HEK293 (cell line): Measurements from ENCODE around the gene AGPAT1.

Experiments used
- CTCF ChIA-PET: fragments of 350-600 bp; formaldehyde crosslinking; extraction: SDS; loops from one replicate; lab custom pipeline; 2021; ENCODE audit warnings: antibody characterized with exemption; lab: Yijun Ruan, JAX
- POLR2A ChIA-PET: fragments of 300-600 bp; formaldehyde crosslinking; extraction: SDS; loops from one replicate; lab custom pipeline; 2020; ENCODE audit warnings: antibody characterized with exemption, inconsistent platforms; lab: Yijun Ruan, JAX
- H3K27ac ChIP-seq: fragments of 200-500 bp; sonication (Bioruptor generic); 2 replicates; pipeline ENCODE4 v1.5.1; 2014; ENCODE audit warnings: low read depth, low read length, control low read depth, inconsistent platforms; ENCODE audit errors: extremely low read depth
- H3K36me3 ChIP-seq, 2 experiments: fragments of 200-500 bp in 1 of 2; sonication (Bioruptor generic) in 1 of 2; 1 replicate in 1 of 2; 2 replicates in 1 of 2; pipeline ENCODE4 v1.5.1; 2014 to 2017; ENCODE audit warnings: inconsistent platforms in 2 of 2, low read length in 2 of 2; ENCODE audit not compliant: control insufficient read depth in 2 of 2, insufficient read depth in 1 of 2
- H3K4me1 ChIP-seq: fragments of 200-500 bp; sonication (Bioruptor generic); 2 replicates; pipeline ENCODE4 v1.5.1; 2014; ENCODE audit warnings: mild to moderate bottlenecking, low read length, inconsistent platforms; ENCODE audit not compliant: control insufficient read depth, insufficient read depth
- H3K4me3 ChIP-seq: 2 replicates; pipeline ENCODE4 v1.5.1; 2011; ENCODE audit warnings: low read depth, mild to moderate bottlenecking, control low read depth, low read length, moderate library complexity
- H3K9me3 ChIP-seq: fragments of 200-500 bp; sonication (Bioruptor generic); 2 replicates; pipeline ENCODE4 v1.5.1; 2014; ENCODE audit warnings: low read depth, low read length, inconsistent platforms; ENCODE audit not compliant: control insufficient read depth, insufficient read depth
- GLIS1 ChIP-seq: fragments of 450-650 bp; formaldehyde crosslinking; IDR thresholded peaks from 2 replicates; pipeline ENCODE4 v1.5.1; 2016; ENCODE audit warnings: missing biosample characterization, missing genetic modification characterization
- GLIS2 ChIP-seq: fragments of 450-650 bp; formaldehyde crosslinking; IDR thresholded peaks from 2 replicates; pipeline ENCODE4 v1.5.1; 2016; ENCODE audit warnings: missing biosample characterization, missing genetic modification characterization
- IKZF3 ChIP-seq: fragments of 450-650 bp; IDR thresholded peaks from 2 replicates; pipeline ENCODE4 v1.5.0; 2018; ENCODE audit warnings: missing biosample characterization, mild to moderate bottlenecking, missing genetic modification characterization, moderate library complexity
- SCRT1 ChIP-seq: fragments of 450-650 bp; formaldehyde crosslinking; IDR thresholded peaks from 2 replicates; pipeline ENCODE4 v1.5.1; 2016; ENCODE audit warnings: missing biosample characterization, missing genetic modification characterization, borderline replicate concordance
- WT1 ChIP-seq: fragments of 450-650 bp; formaldehyde crosslinking; IDR thresholded peaks from 2 replicates; pipeline ENCODE4 v1.5.1; 2016; ENCODE audit warnings: missing biosample characterization, missing genetic modification characterization
- ZFHX2 ChIP-seq: fragments of 450-650 bp; formaldehyde crosslinking; conservative IDR thresholded peaks from 2 replicates; pipeline ENCODE4 v1.5.1; 2016; ENCODE audit warnings: missing biosample characterization, missing genetic modification characterization
- ZNF175 ChIP-seq: fragments of 450-650 bp; formaldehyde crosslinking; IDR thresholded peaks from 2 replicates; pipeline ENCODE4 v1.5.1; 2016; ENCODE audit warnings: missing biosample characterization, missing genetic modification characterization
- ZNF19 ChIP-seq: fragments of 450-650 bp; formaldehyde crosslinking; IDR thresholded peaks from 2 replicates; pipeline ENCODE4; 2016; ENCODE audit warnings: missing biosample characterization, missing genetic modification characterization, low read depth
- ZNF514 ChIP-seq: fragments of 450-650 bp; formaldehyde crosslinking; IDR thresholded peaks from 2 replicates; pipeline ENCODE4 v1.5.1; 2016; ENCODE audit warnings: missing biosample characterization, missing genetic modification characterization
- ZNF549 ChIP-seq: fragments of 450-650 bp; IDR thresholded peaks from 2 replicates; pipeline ENCODE4 v1.5.1; 2018; ENCODE audit warnings: missing biosample characterization, missing genetic modification characterization, mild to moderate bottlenecking, inconsistent platforms, moderate library complexity
- ZNF600 ChIP-seq: fragments of 450-650 bp; formaldehyde crosslinking; IDR thresholded peaks from 2 replicates; pipeline ENCODE4 v1.5.1; 2016; ENCODE audit warnings: missing biosample characterization, missing genetic modification characterization
- ZNF621 ChIP-seq: fragments of 450-650 bp; formaldehyde crosslinking; IDR thresholded peaks from 2 replicates; pipeline ENCODE4 v1.5.1; 2017; ENCODE audit warnings: missing biosample characterization, missing genetic modification characterization
- TF ChIP-seq, protein P1 (sequence below): fragments of 450-650 bp; formaldehyde crosslinking; IDR thresholded peaks from 2 replicates; pipeline ENCODE4 v1.5.1; 2016; ENCODE audit warnings: missing biosample characterization, missing genetic modification characterization
- TF ChIP-seq, protein P2 (sequence below): fragments of 450-650 bp; formaldehyde crosslinking; IDR thresholded peaks from 2 replicates; pipeline ENCODE4 v1.5.1; 2016; ENCODE audit warnings: missing biosample characterization, missing genetic modification characterization
- TF ChIP-seq, protein P3 (sequence below): fragments of 450-650 bp; formaldehyde crosslinking; IDR thresholded peaks from 2 replicates; pipeline ENCODE4 v1.5.1; 2017; ENCODE audit warnings: missing biosample characterization, missing genetic modification characterization
- TF ChIP-seq, protein P4 (sequence below): fragments of 450-650 bp; formaldehyde crosslinking; IDR thresholded peaks from 2 replicates; pipeline ENCODE4 v1.5.1; 2016; ENCODE audit warnings: missing biosample characterization, missing genetic modification characterization

AGPAT1 gene

DNA sequence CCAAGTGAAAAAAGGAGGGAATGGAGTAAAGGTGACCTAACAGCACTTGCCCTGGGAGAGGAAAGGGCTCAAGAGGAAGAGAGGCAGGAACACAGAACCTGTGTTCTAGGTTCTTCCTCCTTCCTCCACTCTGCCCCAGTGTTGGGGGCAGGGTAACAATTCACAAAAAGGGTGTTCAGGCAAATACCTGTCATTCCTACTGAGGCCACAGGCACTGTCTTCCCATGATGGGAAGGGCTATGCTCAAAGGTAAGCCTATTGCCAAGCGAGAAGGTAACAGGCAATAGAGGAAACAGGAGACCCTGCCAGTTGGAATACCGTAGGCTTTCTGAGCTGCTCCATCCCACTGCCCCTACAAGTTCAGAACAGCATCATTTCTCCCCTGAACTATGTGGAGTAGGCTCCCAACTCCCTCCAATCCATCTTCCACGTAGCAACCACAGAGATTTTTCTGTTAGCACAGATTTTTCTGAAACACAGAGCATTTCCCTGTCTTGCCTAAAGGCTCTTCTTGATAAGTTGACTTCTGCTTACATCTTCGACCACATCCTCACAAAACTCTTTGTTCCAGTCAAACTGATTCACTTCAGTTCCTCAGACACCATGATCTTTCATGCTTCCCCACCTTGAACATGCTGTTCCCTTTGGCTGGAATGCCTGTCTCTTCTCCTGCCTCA, 2.7 kb downstream of the AGPAT1 start:
- CTCF ChIA-PET: interaction anchor here (0.7 to 1.0 kb wide), 2 partner anchors 32 to 56 kb away, joined by 3 to 5 read pairs; no protein-coding TSS in a partner anchor
- H3K9me3 ChIP-seq: no peaks in the 10 kb centered on the region
- peaks cover 7% of the 10 kb centered on the region for H3K4me1 ChIP-seq
- H3K4me3 ChIP-seq: no peak overlapping the region
- POLR2A ChIA-PET: no interaction called here
- no peak overlapping the region for H3K27ac ChIP-seq
- TF ChIP-seq ZNF175 (tag by site-specific recombination) (no peak), ZNF600 (tag by site-specific recombination) (0 out of 2 replicates have a peak, but pooled peaks have one; percentile 12)
- H3K36me3 ChIP-seq: peaks cover 15 to 42% of the 10 kb centered on the region in 2 experiments; a peak in 2 of 3 replicates

DNA sequence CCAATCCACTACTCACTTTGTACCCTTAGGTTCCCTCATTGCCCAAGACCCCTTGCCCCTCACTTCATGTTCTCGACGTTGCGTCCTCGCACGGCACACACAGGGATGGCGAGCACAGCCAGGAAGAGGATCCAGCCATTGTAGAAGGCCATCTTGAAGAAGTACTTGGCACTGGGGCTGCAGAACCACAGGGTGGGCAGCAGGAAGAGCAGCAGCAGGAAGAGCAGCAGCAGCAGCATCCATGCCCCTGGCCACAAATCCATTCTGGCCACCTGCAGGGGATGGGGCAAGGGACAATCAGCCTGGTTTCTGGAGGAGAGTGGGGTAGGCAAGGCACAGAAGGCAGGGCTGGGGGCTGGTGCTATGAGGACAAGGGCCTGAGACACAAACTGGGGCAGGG, 4.7 kb downstream of the AGPAT1 start:
- peaks cover 15 to 62% of the 10 kb centered on the region in 2 experiments; a peak in 2 of 3 replicates for H3K36me3 ChIP-seq

DNA sequence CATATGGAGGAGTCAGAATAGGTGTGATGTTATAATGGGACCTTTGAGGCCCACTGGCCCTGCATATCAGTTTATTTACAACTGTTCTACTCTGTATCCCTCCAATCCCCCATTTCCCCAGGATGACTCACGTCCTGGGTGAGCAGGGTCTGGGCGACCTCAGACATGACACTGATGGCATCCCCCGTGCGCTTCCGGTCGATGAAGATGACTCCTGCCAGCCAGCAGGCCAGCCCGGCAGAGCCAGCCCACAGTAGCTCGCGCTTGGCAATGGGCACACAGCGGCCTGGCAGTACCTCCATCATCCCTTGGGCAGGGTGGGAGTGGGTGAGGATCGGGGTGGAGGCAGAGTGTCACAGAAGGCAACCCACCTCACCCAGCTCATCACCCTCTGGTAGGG, 5.6 kb downstream of the AGPAT1 start:
- TF ChIP-seq, protein P1, sequence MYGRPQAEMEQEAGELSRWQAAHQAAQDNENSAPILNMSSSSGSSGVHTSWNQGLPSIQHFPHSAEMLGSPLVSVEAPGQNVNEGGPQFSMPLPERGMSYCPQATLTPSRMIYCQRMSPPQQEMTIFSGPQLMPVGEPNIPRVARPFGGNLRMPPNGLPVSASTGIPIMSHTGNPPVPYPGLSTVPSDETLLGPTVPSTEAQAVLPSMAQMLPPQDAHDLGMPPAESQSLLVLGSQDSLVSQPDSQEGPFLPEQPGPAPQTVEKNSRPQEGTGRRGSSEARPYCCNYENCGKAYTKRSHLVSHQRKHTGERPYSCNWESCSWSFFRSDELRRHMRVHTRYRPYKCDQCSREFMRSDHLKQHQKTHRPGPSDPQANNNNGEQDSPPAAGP (tag by site-specific recombination): no peak
- TF ChIP-seq, protein P2, sequence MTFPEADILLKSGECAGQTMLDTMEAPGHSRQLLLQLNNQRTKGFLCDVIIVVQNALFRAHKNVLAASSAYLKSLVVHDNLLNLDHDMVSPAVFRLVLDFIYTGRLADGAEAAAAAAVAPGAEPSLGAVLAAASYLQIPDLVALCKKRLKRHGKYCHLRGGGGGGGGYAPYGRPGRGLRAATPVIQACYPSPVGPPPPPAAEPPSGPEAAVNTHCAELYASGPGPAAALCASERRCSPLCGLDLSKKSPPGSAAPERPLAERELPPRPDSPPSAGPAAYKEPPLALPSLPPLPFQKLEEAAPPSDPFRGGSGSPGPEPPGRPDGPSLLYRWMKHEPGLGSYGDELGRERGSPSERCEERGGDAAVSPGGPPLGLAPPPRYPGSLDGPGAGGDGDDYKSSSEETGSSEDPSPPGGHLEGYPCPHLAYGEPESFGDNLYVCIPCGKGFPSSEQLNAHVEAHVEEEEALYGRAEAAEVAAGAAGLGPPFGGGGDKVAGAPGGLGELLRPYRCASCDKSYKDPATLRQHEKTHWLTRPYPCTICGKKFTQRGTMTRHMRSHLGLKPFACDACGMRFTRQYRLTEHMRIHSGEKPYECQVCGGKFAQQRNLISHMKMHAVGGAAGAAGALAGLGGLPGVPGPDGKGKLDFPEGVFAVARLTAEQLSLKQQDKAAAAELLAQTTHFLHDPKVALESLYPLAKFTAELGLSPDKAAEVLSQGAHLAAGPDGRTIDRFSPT (tag by site-specific recombination): peak; percentile 21; the same call in 1 of the 2 replicates
- ChIA-PET CTCF (interaction anchor here (1.0 to 1.1 kb wide), 2 partner anchors 25 to 53 kb away, joined by 3 read pairs; no protein-coding TSS in a partner anchor), POLR2A (interaction anchor here (1.9 to 2.0 kb wide), 2 partner anchors 20 to 42 kb away, joined by 6 to 9 read pairs; partner anchors contain the start of genes ATF6B and PBX2)
- H3K27ac ChIP-seq: no peak overlapping the region
- no peaks in the 10 kb centered on the region for H3K9me3 ChIP-seq
- no peak overlapping the region for H3K4me3 ChIP-seq
- peaks cover 15 to 69% of the 10 kb centered on the region in 2 experiments; a peak in 2 of 3 replicates for H3K36me3 ChIP-seq
- no peaks in the 10 kb centered on the region; the same call in 1 of the 2 replicates for H3K4me1 ChIP-seq

More for the DNA sequence above, 4.7 kb downstream of the AGPAT1 start:
- Histone ChIP-seq H3K27ac (no peak overlapping the region), H3K4me1 (peaks cover 1% of the 10 kb centered on the region), H3K9me3 (no peaks in the 10 kb centered on the region)
- ChIA-PET POLR2A (interaction anchor here (0.6 kb wide), 1 partner anchor 41 kb away, joined by 5 read pairs; no protein-coding TSS in a partner anchor), CTCF (no interaction called here)
- TF ChIP-seq, protein P3, sequence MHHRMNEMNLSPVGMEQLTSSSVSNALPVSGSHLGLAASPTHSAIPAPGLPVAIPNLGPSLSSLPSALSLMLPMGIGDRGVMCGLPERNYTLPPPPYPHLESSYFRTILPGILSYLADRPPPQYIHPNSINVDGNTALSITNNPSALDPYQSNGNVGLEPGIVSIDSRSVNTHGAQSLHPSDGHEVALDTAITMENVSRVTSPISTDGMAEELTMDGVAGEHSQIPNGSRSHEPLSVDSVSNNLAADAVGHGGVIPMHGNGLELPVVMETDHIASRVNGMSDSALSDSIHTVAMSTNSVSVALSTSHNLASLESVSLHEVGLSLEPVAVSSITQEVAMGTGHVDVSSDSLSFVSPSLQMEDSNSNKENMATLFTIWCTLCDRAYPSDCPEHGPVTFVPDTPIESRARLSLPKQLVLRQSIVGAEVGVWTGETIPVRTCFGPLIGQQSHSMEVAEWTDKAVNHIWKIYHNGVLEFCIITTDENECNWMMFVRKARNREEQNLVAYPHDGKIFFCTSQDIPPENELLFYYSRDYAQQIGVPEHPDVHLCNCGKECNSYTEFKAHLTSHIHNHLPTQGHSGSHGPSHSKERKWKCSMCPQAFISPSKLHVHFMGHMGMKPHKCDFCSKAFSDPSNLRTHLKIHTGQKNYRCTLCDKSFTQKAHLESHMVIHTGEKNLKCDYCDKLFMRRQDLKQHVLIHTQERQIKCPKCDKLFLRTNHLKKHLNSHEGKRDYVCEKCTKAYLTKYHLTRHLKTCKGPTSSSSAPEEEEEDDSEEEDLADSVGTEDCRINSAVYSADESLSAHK (tag by site-specific recombination): no peak
- no peak for TF ChIP-seq ZNF19
- TF ChIP-seq, all 188 proteins: peak for 0
- H3K4me3 ChIP-seq: no peak overlapping the region

DNA sequence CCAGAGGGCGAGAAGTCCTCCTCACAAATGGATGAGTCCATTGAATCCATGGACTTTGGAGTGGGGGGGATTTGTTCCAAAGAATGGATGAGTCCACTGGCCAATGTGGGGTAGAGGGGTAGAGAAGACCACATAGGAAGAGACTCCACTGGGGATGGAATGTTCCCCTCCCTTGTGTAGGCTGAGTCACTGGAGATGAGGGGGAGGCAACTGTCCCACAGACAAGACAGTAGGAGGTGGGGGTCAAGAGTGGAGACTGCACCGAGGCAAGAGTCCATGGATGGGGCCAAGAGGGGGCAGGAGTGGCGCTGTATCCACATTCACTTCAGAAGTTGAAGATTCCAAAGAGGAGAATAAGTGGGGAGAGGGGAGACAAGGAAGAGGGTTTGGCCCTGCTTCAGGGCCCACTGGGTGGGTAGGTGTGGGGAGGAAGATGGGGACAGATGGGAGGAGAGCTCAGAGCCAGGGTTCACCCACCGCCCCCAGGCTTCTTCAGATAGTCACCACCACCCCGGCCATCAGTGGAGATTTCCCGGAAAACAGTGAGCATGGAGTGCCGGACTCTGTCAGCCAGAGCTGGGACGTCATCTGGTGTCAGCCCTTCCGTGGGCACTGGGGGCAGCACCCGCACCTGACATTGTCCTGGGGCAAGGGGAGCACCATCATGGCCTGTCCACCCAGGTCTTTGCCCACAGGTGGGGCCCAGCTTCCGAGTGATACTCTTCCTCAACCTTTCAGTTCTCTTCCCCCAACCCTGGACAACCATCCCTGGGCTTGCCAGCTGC, 6.9 kb downstream of the AGPAT1 start:
- peaks cover 15 to 69% of the 10 kb centered on the region in 2 experiments; a peak in 2 of 3 replicates for H3K36me3 ChIP-seq
- TF ChIP-seq SCRT1 (tag by site-specific recombination) (no peak), ZNF514 (tag by site-specific recombination) (no peak), ZNF621 (tag by site-specific recombination) (no peak), GLIS1 (tag by site-specific recombination) (peak; percentile 54), ZNF549 (tag by site-specific recombination) (no peak), ZFHX2 (tag by site-specific recombination) (peak; percentile 64), GLIS2 (tag by site-specific recombination) (peak; percentile 27; the same call in 1 of the 2 replicates), IKZF3 (tag by site-specific recombination) (0 out of 2 replicates have a peak, but pooled peaks have one; percentile 26), WT1 (tag by site-specific recombination) (0 out of 2 replicates have a peak, but pooled peaks have one; percentile 40)
- TF ChIP-seq, protein P4, sequence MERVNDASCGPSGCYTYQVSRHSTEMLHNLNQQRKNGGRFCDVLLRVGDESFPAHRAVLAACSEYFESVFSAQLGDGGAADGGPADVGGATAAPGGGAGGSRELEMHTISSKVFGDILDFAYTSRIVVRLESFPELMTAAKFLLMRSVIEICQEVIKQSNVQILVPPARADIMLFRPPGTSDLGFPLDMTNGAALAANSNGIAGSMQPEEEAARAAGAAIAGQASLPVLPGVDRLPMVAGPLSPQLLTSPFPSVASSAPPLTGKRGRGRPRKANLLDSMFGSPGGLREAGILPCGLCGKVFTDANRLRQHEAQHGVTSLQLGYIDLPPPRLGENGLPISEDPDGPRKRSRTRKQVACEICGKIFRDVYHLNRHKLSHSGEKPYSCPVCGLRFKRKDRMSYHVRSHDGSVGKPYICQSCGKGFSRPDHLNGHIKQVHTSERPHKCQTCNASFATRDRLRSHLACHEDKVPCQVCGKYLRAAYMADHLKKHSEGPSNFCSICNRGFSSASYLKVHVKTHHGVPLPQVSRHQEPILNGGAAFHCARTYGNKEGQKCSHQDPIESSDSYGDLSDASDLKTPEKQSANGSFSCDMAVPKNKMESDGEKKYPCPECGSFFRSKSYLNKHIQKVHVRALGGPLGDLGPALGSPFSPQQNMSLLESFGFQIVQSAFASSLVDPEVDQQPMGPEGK (tag by site-specific recombination): peak; percentile 30; the same call in 1 of the 2 replicates

More for the DNA sequence above, 6.9 kb downstream of the AGPAT1 start:
- ChIA-PET CTCF (interaction anchor here (0.6 to 1.3 kb wide), 4 partner anchors 24 to 58 kb away, joined by 3 to 7 read pairs (median 3); partner anchors contain the start of gene GPSM3), POLR2A (interaction anchor here (0.7 to 2.0 kb wide), 6 partner anchors 8 to 41 kb away, joined by 3 to 9 read pairs (median 5); partner anchors contain the start of genes ATF6B and PBX2)
- Histone ChIP-seq H3K4me3 (no peak overlapping the region), H3K4me1 (no peaks in the 10 kb centered on the region), H3K27ac (no peak overlapping the region), H3K9me3 (no peaks in the 10 kb centered on the region)
